Activated CD8-positive, alpha-beta memory T cell treated with anti-CD3 and anti-CD28 coated beads, Interleukin-2, amount 50 U/mL, for 24 hours (primary cell): ENCODE results near the gene TEX19.

Source experiments
- DNase-seq: peaks from one replicate; pipeline ENCODE4 v3.0.0-alpha.2; 2020; ENCODE audit errors: extremely low read depth

TEX19 gene

GRCh38 chr17:82390015-82390859 is 31.2 kb downstream of the TEX19 start:
- no peak for DNase-seq

GRCh38 chr17:82390860-82391435 is 31.9 kb downstream of the TEX19 start:
- DNase-seq, result no peak

GRCh38 chr17:82391496-82392066 is 32.5 kb downstream of the TEX19 start:
- DNase-seq, result no peak

GRCh38 chr17:82392209-82392920 is 33.3 kb downstream of the TEX19 start:
- DNase-seq, result no peak

GRCh38 chr17:82392941-82393340 is 33.9 kb downstream of the TEX19 start:
- DNase-seq, result no peak

DNA sequence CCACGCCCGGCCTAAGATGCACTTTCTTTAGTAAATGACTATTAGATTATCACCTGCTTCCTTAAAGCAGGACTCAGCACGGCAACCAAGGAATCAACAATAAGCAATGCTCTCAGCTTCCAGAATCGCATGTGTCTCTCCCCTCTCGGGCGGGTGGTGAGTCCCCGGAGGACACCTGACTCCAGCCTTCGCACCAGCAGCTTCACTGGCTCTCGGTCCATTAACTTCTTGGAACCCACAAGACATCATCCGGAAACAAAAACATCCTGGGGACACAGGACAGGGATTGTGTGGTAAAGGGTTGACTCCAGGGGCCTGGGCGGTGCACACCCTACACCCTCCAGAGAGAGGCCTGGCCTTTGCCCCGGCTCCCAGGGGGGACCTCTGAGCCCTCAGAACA is 35.2 kb downstream of the TEX19 start:
- no peak for DNase-seq

DNA sequence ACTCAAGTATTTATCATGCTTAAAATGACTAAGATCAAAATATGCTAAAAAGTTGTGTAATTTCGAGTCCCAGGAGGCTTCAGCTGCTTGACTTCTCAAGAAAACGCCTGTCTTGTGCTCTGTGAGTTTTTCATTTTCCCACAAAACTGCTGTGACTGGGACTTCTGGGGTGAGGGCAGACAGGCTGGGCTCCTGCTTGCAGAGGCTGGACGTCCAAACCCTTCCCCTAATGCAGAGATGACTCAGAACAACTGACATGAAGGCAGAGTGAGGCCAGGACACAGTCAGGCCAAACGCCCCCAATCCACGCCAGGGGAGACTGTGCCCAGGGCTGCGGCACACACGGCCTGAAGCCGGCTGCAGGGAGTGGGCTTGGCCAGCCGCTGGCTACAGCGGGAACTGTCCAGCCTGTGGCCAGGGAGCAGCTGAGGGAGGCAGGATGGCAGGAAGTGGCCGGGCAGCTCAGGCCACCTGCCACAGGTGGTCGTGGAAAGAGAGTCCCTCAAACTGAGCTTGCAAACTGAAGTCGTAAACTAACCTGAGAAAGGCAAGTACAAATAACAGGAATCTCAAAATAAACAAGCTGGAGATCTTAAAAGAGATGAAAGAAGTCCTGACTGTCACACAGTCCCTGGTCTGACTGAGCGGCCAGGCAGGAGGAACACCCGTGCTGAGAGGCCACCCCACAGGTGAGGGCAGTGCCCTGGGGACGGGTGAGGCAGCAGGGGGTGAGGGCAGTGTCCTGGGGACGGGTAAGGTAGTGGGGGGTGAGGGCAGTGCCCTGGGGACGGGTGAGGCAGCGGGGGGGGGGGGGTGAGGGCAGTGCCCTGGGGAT is 37.8 kb downstream of the TEX19 start:
- no peak for DNase-seq

DNA sequence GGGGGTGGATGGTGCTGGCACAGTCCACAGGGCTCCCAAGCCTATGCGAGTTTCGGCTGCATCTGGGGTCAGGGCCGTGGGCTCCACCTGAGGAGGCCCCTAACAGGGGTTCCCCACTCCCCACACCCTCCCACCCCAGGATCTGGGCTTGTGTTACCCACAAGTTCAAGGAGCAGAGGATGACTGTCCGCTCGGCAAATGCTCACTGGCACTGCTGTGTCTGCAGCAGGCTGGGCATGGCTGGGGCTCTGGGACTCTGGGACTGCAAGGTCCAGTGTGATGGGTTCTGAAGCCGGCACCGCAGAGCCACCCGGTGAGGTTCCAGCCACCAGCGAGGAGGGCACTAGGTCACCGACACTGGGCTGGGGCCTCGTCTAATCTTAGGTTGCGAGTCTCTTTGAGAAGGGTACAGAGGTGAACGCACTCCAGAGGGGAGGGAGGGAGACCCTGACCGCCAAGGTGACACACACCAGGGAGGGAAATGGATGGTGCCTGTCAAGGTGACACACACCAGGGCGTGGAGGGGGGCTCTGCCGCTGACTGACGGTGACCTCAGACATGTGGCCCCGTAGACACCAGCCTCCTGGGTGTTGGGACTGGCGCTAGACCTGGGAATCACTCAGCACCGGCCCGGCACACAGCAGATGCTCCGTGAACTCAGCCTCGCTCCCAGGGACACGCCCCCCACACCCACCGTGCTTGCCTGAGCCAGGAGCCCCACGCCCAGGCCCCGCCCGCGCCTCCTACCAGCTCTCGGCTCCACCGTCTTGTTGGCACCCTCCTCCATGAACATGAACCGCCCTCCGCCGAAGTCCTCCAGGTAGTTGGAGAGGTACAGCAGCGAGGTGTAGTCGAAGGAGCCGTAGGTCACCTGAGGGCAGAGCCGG is 38.6 kb downstream of the TEX19 start:
- DNase-seq, result no peak

DNA sequence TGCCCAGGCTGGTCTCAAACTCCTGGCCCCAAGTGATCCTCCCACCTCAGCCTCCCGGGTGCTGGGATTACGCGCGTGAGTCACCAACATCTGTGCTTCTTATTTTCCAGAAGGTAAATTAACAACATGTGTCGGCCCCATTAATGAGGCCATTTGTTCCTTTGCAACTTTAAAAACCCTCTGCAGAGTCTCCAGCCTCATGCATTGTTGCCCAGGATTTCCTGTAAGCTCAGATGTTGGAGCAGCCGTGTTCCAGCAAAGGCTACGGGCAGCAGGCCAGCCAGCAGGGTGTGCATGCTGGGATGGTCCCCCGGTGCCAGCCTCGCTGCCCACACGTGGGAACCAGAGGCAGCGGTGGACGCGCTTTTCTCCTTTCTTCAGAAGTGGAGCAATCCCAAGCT is 40.0 kb downstream of the TEX19 start:
- no peak for DNase-seq

DNA sequence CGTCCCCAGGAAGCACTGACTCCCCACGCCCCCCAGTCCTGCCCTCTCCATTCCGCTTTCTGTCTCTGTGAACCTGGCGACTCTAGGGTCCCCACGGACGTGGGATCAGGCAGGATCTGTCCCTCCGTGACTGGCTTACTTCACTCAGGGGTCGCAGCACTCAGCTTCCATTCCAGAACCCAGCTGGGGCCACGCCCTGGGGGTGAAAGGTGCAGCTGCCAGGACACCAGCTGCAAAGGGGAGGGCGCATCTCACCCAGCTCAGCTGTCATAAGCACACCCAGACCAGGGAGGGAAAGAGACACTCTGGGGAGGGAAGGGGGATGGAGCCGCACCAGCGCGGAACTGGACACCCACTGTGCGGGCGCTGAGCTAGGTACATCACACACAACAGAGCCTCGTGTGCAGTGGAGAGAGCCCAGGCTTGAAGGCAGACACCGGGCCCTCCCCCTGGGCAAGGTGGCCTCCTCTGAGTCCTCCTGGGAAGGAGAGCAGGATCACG is 40.6 kb downstream of the TEX19 start:
- no peak for DNase-seq

- DNase-seq, result no peak
These were observed 41.2 kb downstream of the TEX19 start for GRCh38 chr17:82400206-82400605.

DNA sequence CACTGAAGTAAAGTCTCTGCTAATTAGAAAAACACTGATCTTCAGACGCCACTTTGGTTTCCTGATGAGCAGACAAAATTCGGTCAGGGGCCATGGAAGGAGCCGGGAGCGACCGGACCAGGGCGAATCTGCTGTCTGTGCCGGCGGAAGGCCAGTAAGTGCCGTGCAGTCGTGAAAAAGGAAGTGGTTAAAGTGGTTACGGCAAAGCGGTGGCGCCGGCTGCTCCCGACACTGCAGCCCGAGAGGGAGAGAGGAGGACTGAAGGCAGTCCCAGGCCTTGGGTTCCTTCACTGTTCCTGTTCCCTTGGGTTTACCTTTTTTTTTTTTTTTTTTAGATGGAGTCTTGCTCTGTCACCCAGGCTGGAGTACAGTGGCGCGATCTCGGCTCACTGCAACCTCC is 41.8 kb downstream of the TEX19 start:
- peak; percentile 26 for DNase-seq

DNA sequence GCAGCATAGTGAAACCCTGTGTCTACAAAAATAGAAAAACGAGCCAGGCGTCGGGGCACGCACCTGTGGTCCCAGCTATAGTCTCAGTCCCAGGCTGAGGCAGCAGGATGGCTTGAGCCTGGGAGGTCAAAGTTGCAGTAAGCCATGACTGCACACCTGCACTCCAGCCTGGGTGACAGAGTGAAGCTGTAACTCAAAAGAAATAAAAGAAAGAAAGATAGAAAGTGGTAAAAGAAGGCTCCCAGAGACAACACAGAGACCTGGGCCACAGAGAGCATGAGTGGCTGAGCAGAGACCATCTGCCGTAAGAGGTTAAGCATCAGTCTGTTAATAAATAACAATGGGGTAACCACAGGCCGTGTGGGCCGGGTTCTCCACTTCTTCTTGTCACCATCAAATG is 43.8 kb downstream of the TEX19 start:
- DNase-seq, result no peak

DNA sequence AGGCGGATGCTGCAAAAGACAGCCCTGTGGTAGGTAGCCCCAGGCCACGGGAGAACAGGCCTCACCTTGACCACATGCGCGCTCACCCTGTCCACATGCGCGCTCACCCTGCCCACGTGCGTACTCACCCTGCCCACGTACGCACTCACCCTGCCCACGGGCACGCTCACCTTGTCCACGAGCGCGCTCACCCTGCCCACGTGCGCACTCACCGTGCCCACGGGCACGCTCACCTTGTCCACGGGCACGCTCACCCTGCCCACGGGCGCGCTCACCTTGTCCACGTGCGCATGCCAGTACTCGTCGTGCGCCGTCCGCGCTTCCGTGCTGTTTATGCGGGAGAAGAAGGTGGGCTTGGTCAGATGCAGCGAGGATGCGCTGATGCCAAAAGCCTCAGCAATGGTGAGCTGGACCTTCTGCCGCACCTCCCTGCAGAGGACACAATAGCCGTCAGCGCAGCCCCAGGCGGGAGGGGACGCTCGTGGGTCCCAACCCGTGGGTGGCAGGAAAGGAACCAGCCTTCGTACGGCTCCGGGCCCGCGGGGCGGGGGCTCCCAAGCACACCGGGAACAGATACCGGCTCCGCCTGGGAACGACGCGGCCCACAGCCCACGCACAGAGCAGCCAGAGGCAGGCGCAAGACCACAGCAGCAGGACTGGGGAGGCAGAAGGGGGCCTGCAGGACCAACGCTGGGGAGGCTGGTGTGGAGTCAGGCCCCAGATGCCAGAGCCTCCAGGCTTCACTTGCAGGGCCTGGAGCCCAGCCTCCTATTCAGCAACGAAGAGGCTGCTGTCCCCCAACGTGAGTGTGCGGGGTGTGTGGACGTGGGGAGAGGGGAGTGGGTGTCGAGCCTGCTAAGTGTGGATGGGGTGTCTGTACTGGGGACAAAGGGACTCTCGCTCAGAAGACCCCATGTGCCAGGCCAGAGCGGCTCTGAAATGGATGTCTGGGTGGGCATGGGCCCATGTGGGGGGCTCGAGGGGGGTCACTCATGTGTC is 44.9 kb downstream of the TEX19 start:
- no peak for DNase-seq

GRCh38 chr17:82405051-82405450 is 46.0 kb downstream of the TEX19 start:
- no peak for DNase-seq

DNA sequence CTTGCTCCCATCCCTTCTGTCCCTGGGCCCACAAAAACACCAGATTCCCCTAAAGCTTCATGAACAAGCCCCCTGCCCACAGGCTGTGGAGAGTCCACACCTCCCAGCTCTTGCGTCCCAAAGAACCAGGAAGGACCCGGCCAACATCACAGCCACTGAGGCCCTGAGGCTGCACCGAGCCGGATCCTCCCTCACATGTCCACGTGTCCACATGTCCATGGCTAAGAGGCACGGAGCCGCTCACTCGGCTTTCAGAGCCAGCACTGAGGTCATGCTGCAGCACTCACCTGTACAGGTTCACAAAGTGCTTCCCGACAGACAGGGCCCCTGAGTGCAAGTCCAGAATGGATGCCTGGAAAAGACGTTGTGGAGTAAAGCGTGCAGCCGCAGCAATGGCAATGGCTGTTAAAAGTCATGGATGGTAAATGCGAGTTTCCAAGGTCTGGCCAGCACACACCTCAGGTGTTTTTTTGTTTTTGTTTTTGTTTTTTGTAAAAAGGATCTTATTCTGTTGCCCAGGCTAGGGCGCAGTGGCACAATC is 47.2 kb downstream of the TEX19 start:
- DNase-seq, result no peak

DNA sequence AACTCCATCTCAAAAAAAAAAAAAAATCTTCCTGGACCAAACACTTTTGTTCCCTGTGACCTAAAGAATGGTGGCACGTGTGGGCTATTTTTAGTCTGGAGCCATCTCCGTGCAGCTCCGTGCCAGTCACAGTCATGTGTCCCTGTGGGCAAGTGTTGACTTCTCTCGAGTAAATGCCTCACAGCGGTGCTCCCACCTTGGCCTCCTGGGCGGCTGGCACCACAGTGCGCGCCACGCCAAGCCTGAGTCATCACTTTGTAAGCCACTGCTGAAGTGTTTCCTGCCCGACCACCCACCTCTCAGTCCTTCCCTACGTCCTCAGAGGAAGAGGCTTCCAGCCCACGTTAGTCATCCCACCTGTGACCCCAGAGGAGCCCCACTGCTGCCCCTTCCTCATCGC is 48.2 kb downstream of the TEX19 start:
- no peak for DNase-seq

- DNase-seq, result no peak
These were observed 49.4 kb downstream of the TEX19 start for GRCh38 chr17:82408288-82408937.
